Nephron (organoid): ENCODE results near the gene KIRREL3.
A peak's percentile ranks its signal among the peaks of the same experiment; 100 is the strongest.

ENCODE experiments used
- H3K27ac Mint-ChIP-seq, 3 experiments: 2 replicates each; pipeline ENCODE4 v1.8.0; 2020; ENCODE audit warnings: mixed read lengths in 3 of 3, mild to moderate bottlenecking in 2 of 3, moderate library complexity in 1 of 3
- H3K27me3 Mint-ChIP-seq: 2 replicates; pipeline ENCODE4 v1.8.0; 2021; ENCODE audit warnings: low read depth, mild to moderate bottlenecking, moderate library complexity, mixed read lengths
- H3K36me3 Mint-ChIP-seq: 2 replicates; pipeline ENCODE4 v1.8.0; 2020; ENCODE audit warnings: low read depth, mixed read lengths
- H3K4me1 Mint-ChIP-seq: 2 replicates; pipeline ENCODE4 v1.8.0; 2020; ENCODE audit warnings: mixed read lengths
- H3K4me3 Mint-ChIP-seq, 3 experiments: 2 replicates each; pipeline ENCODE4 v1.8.0; 2020; ENCODE audit warnings: mild to moderate bottlenecking in 3 of 3, mixed read lengths in 3 of 3, moderate library complexity in 2 of 3
- H3K9me3 Mint-ChIP-seq: 2 replicates; pipeline ENCODE4 v1.8.0; 2020; ENCODE audit warnings: mixed read lengths
- CTCF ChIP-seq, 3 experiments: fragments of 200-600 bp; sonication (generic); IDR thresholded peaks; one replicate each; pipeline ENCODE4 v1.5.0; 2021; ENCODE audit warnings: antibody characterized with exemption in 3 of 3; ENCODE audit not compliant: unreplicated experiment in 3 of 3

KIRREL3 gene

GRCh38 chr11:126594921-126595367 lies 405.6 kb downstream of the KIRREL3 start:
- Mint-ChIP-seq H3K27me3 (peaks cover 41% of the 10 kb centered on the region), H3K36me3 (no peaks in the 10 kb centered on the region), H3K4me1 (peaks cover 30% of the 10 kb centered on the region), H3K4me3 (no peak overlapping the region), H3K9me3 (no peaks in the 10 kb centered on the region), H3K27ac (peak overlapping the region in 1 of 3 experiments; percentile 26)
- no peak for TF ChIP-seq CTCF (IDR thresholded peaks at IDR 0.05; ENCODE audit: unreplicated experiment in 3 of 3)

- TF ChIP-seq CTCF (IDR thresholded peaks at IDR 0.05; ENCODE audit: unreplicated experiment in 3 of 3): no peak
- Mint-ChIP-seq H3K36me3 (no peaks in the 10 kb centered on the region), H3K27ac (no peak overlapping the region), H3K4me1 (peaks cover 17% of the 10 kb centered on the region), H3K27me3 (peaks cover 40% of the 10 kb centered on the region), H3K9me3 (no peaks in the 10 kb centered on the region), H3K4me3 (no peak overlapping the region)
These were observed 407.8 kb downstream of the KIRREL3 start for GRCh38 chr11:126592496-126593410.

GRCh38 chr11:126591966-126592489 lies 408.5 kb downstream of the KIRREL3 start:
- no peak for TF ChIP-seq CTCF (IDR thresholded peaks at IDR 0.05; ENCODE audit: unreplicated experiment in 3 of 3)
- H3K4me3 Mint-ChIP-seq: no peak overlapping the region
- no peak overlapping the region for H3K27ac Mint-ChIP-seq
- H3K27me3 Mint-ChIP-seq: peaks cover 39% of the 10 kb centered on the region
- peaks cover 17% of the 10 kb centered on the region for H3K4me1 Mint-ChIP-seq
- no peaks in the 10 kb centered on the region for H3K36me3 Mint-ChIP-seq
- H3K9me3 Mint-ChIP-seq: no peaks in the 10 kb centered on the region

- Mint-ChIP-seq H3K27ac (peak overlapping the region in 1 of 3 experiments; percentile 41), H3K27me3 (peaks cover 33% of the 10 kb centered on the region), H3K4me1 (peaks cover 16% of the 10 kb centered on the region), H3K9me3 (no peaks in the 10 kb centered on the region), H3K36me3 (no peaks in the 10 kb centered on the region), H3K4me3 (no peak overlapping the region)
- no peak for TF ChIP-seq CTCF (IDR thresholded peaks at IDR 0.05; ENCODE audit: unreplicated experiment in 3 of 3)
These were observed 411.1 kb downstream of the KIRREL3 start for GRCh38 chr11:126589492-126589803.

GRCh38 chr11:126588630-126589491 lies 411.7 kb downstream of the KIRREL3 start:
- no peaks in the 10 kb centered on the region for H3K36me3 Mint-ChIP-seq
- TF ChIP-seq CTCF (IDR thresholded peaks at IDR 0.05; ENCODE audit: unreplicated experiment in 3 of 3): no peak
- no peaks in the 10 kb centered on the region for H3K9me3 Mint-ChIP-seq
- peak overlapping the region; percentile 11 to 66 (median 41) for H3K27ac Mint-ChIP-seq
- peaks cover 39% of the 10 kb centered on the region for H3K27me3 Mint-ChIP-seq
- H3K4me1 Mint-ChIP-seq: peaks cover 11% of the 10 kb centered on the region
- H3K4me3 Mint-ChIP-seq: no peak overlapping the region
